Activated T-cell treated with anti-CD3 and anti-CD28 coated beads for 1 hour (primary cell): ENCODE measurements around the gene TLNRD1.
"Not testable (repeated sequence)": the region's sequence is repeated elsewhere in the genome, so short reads cannot be mapped to it uniquely, and the experiment has no call there.

ENCODE experiments used
- DNase-seq: peaks from one replicate; pipeline ENCODE4 v3.0.0-alpha.2; 2020; ENCODE audit warnings: low read depth

The TLNRD1 gene

GRCh38 chr15:81000624-81001151, at the start of gene TLNRD1:
TSS of gene TLNRD1 (plus strand) at chr15:81000923. CDS start at chr15:81002272, 1,349 bp downstream.
- DNase-seq: peak; percentile 67

- DNase-seq: no peak
These were observed 48.8 kb upstream of the TLNRD1 start for GRCh38 chr15:80951941-80952340.

GRCh38 chr15:80953001-80953952, 47.4 kb upstream of the TLNRD1 start:
- no peak for DNase-seq

GRCh38 chr15:80953953-80954778, 46.6 kb upstream of the TLNRD1 start:
- no peak for DNase-seq

- DNase-seq: not testable (repeated sequence)
These were observed 44.9 kb upstream of the TLNRD1 start for GRCh38 chr15:80955571-80956452.

- no peak for DNase-seq
These were observed 43.2 kb upstream of the TLNRD1 start for GRCh38 chr15:80957556-80957955.

- DNase-seq: no peak
These were observed 42.7 kb upstream of the TLNRD1 start for GRCh38 chr15:80957976-80958375.

- no peak for DNase-seq
These were observed 41.8 kb upstream of the TLNRD1 start for GRCh38 chr15:80958818-80959495.

- DNase-seq: not testable (repeated sequence)
These were observed 35.3 kb upstream of the TLNRD1 start for GRCh38 chr15:80965454-80965853.

GRCh38 chr15:80966431-80967197, 34.1 kb upstream of the TLNRD1 start:
- DNase-seq: no peak

- DNase-seq: no peak
These were observed 33.3 kb upstream of the TLNRD1 start for GRCh38 chr15:80967451-80967850.

- DNase-seq: no peak
These were observed 32.7 kb upstream of the TLNRD1 start for GRCh38 chr15:80967991-80968510.

GRCh38 chr15:80969316-80969715, 31.4 kb upstream of the TLNRD1 start:
- no peak for DNase-seq

GRCh38 chr15:80970018-80970657, 30.6 kb upstream of the TLNRD1 start:
- DNase-seq: peak; percentile 60

GRCh38 chr15:80970658-80971057, 30.1 kb upstream of the TLNRD1 start:
- no peak for DNase-seq

GRCh38 chr15:80971143-80971542, 29.6 kb upstream of the TLNRD1 start:
- DNase-seq: no peak

- DNase-seq: no peak
These were observed 28.4 kb upstream of the TLNRD1 start for GRCh38 chr15:80972276-80972675.

GRCh38 chr15:80974914-80975313, 25.8 kb upstream of the TLNRD1 start:
- no peak for DNase-seq

- no peak for DNase-seq
These were observed 23.9 kb upstream of the TLNRD1 start for GRCh38 chr15:80976851-80977250.
